Right atrium auricular region (tissue), 2 donors: ENCODE data around the gene SPG11. TPM values are rescaled to one million over a fixed set of nuclear protein-coding genes. Genes with fewer than 3 reads are reported as not detected.

Experiments used
- DNase-seq: peaks from one replicate; pipeline ENCODE4 v3.0.0-alpha.2; 2019; ENCODE audit warnings: low spot score
- H3K27ac ChIP-seq, 2 donors: fragments of 200-600 bp; sonication (generic); 1 replicate in 1 of 2; 2 replicates in 1 of 2; pipeline ENCODE4 v1.5.1; 2016 to 2019
- H3K27me3 ChIP-seq, 2 donors: fragments of 200-600 bp; sonication (generic); one replicate each; pipeline versions ENCODE4 v1.5.1 to v1.6.0; 2017 to 2019
- H3K36me3 ChIP-seq: fragments of 200-600 bp; sonication (generic); one replicate; pipeline ENCODE4 v1.5.1; 2016
- H3K4me1 ChIP-seq, 2 donors: fragments of 200-600 bp; sonication (generic); one replicate each; pipeline versions ENCODE4 v1.5.1 to v1.6.0; 2017 to 2019
- H3K4me3 ChIP-seq, 2 donors: fragments of 200-600 bp; sonication (generic); 1 replicate in 1 of 2; 2 replicates in 1 of 2; pipeline ENCODE4 v1.5.1; 2017 to 2019; ENCODE audit warnings: mild to moderate bottlenecking in 1 of 2, moderate library complexity in 1 of 2
- H3K9me3 ChIP-seq, 2 donors: fragments of 200-600 bp; sonication (generic); one replicate each; pipeline ENCODE4 v1.5.1; 2019
- CTCF ChIP-seq, 2 donors: fragments of 200-600 bp; sonication (generic); IDR thresholded peaks; one replicate each; pipeline ENCODE4 v1.5.1; 2019; ENCODE audit warnings: antibody characterized with exemption in 2 of 2
- total RNA-seq, 2 donors: library from RNA; depleted of rRNA; stranded (reverse); fragments of >200 nt; gene quantifications; one replicate each; pipeline ENCODE4 v1.1.0, GENCODE V29; 2016

SPG11 gene
- total RNA-seq, 2 donors from 2014 or later, result 34.2 to 40.1 TPM

DNA sequence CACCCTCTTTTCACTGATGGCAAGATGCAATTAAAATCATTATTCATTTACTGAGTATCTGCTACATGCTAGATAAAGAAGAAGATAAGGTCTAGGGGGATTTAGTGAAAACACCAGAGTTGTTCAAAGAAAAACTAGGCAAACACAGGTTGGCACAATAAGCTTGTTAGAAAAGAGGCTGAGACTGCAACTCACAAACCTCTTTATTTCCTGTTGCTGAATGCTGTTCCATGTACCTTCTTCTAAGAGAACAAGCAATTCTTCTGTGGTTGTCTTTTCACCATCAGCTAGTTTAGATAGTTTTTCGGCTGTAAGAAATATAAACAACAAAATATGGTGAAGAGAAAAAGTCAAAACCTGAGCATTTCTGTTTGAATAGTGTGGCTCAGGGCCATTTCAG is 65.4 kb downstream of the SPG11 start:
- Histone ChIP-seq H3K9me3 (no peaks in the 10 kb centered on the region), H3K36me3 (peaks cover 69% of the 10 kb centered on the region), H3K27ac (no peak overlapping the region), H3K4me3 (no peak overlapping the region), H3K27me3 (no peaks in the 10 kb centered on the region), H3K4me1 (no peaks in the 10 kb centered on the region)
- DNase-seq, result no peak
- TF ChIP-seq CTCF (IDR thresholded peaks at IDR 0.05), result no peak

- no peaks in the 10 kb centered on the region for H3K9me3 ChIP-seq
- peaks cover 81% of the 10 kb centered on the region for H3K36me3 ChIP-seq
- H3K4me3 ChIP-seq, result no peak overlapping the region
- no peak for DNase-seq
- H3K27me3 ChIP-seq, result no peaks in the 10 kb centered on the region
- H3K4me1 ChIP-seq, result no peaks in the 10 kb centered on the region
- no peak overlapping the region for H3K27ac ChIP-seq
- no peak for TF ChIP-seq CTCF (IDR thresholded peaks at IDR 0.05)
Observed at GRCh38 chr15:44596511-44597010, 66.9 kb downstream of the SPG11 start.

DNA sequence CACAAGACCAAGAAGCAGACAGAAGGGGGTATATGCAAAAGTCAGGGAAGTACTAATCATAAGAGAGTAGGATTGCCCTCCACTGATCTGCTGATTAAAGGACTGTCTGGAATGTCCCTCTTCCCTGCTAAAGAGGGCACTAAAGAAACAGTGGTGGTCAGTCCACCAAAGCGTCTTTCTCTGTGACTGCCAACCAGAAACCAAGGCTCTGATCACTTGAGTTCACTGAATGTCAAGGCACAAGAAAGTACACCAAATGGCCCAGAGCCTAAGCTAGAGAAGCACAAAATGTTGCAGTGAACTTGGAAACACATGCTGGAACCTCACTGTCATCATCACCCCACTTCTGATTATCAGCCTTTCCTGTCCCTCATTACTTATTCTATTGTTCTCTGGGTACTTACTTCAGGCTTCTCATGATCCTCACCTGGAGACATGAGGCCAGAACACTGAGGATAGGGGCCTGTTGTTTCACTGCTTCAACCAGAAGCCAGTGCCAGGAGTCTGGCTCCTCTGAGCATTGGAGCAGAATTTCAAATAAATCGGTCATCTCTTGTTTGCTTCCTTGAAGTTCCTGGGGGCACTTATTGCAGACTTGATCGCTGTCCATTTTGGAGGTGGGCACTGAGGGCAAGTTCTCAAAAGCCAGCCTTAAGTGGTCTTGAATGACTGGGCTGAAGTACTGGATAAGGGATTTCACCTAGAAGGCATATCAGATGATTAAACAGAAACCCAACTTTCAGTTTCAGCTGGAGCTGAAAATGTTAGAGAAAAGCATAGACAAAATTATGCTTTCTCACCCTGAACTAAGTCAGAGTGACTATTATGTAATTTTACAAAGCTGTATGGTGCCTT is 67.6 kb downstream of the SPG11 start:
- Histone ChIP-seq H3K4me1 (no peaks in the 10 kb centered on the region), H3K9me3 (no peaks in the 10 kb centered on the region), H3K27me3 (no peaks in the 10 kb centered on the region), H3K36me3 (peaks cover 88% of the 10 kb centered on the region), H3K27ac (no peak overlapping the region), H3K4me3 (no peak overlapping the region)
- no peak for DNase-seq
- TF ChIP-seq CTCF (IDR thresholded peaks at IDR 0.05), result no peak

DNA sequence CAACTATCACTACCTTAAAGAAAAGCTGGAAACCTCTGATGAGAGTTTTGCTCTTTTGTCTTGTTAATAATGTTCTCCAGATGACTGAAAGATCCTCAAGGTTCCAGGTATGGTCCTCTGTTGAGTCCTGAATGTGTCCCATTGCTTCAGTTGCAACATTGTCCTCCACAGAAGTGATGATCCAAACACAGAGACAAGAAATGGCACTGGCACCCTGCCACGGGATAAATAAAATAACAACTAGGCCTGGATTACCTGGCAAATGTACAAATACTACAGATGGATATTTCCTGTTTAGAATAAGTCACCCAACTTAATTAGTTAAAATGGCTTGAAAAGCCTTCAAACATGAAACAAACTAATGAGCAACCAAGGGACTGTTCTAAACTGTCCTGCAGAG is 68.2 kb downstream of the SPG11 start:
- no peak for DNase-seq
- H3K9me3 ChIP-seq, result no peaks in the 10 kb centered on the region
- H3K27me3 ChIP-seq, result no peaks in the 10 kb centered on the region
- TF ChIP-seq CTCF (IDR thresholded peaks at IDR 0.05), result no peak
- H3K27ac ChIP-seq, result no peak overlapping the region
- no peaks in the 10 kb centered on the region for H3K4me1 ChIP-seq
- no peak overlapping the region for H3K4me3 ChIP-seq
- H3K36me3 ChIP-seq, result peaks cover 91% of the 10 kb centered on the region

DNA sequence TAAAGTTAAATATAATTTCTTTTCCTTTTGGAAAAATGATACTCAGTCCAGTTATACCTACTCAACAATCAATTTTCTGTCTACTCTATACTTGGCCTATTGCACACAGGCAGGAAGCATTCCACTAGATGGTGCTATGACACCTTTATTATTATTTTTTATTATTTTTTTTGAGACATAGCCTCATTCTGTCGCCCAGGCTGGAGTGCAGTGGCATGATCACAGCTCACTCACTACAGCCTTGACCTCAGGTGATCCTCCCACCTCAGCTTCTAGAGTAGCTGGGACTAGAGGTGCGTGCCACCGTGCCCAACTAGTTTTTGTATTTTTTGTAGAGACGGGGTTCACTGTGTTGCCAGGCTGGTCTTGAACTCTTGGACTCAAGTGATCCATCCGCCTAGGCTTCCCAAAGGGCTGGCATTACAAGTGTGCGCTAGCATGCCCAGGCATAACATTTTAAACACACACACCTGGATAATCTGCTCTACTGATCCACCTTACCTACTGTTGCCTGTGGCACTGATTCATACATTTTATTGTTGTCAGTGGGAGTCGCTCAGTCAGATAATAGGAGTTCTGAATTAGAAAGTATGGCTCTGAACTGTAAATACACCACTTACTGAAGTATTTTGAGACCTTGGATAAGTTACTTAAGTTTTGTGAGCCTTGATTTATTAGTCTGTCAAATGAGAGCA is 70.3 kb downstream of the SPG11 start:
- no peaks in the 10 kb centered on the region for H3K4me1 ChIP-seq
- no peak overlapping the region for H3K4me3 ChIP-seq
- peak in 1 of 2 donors; percentile 39 for TF ChIP-seq CTCF (IDR thresholded peaks at IDR 0.05)
- no peak for DNase-seq
- peaks cover 92% of the 10 kb centered on the region for H3K36me3 ChIP-seq
- no peaks in the 10 kb centered on the region for H3K9me3 ChIP-seq
- H3K27me3 ChIP-seq, result no peaks in the 10 kb centered on the region
- H3K27ac ChIP-seq, result no peak overlapping the region
